K562 (cell line): ENCODE results near the gene NACC1. TPM values are rescaled to one million over a fixed set of nuclear protein-coding genes. Genes with fewer than 3 reads are reported as not detected.

ENCODE experiments used
- BRD9 ChIP-seq: fragments of 450-650 bp; IDR thresholded peaks from 2 replicates; pipeline ENCODE4 v1.6.1; 2018; ENCODE audit warnings: low read depth; ENCODE audit not compliant: partially characterized antibody
- C11orf30 ChIP-seq: fragments of 450-650 bp; IDR thresholded peaks from 2 replicates; pipeline ENCODE4 v1.6.1; 2016; ENCODE audit warnings: low read depth, mild to moderate bottlenecking
- CBX2 ChIP-seq: fragments of 200-600 bp; sonication (generic); IDR thresholded peaks from one replicate; pipeline ENCODE4 v1.6.1; 2012; ENCODE audit warnings: mild to moderate bottlenecking, low read length, inconsistent platforms; ENCODE audit not compliant: insufficient read depth, poor library complexity, severe bottlenecking
- CREB3 ChIP-seq: fragments of 450-650 bp; conservative IDR thresholded peaks from 2 replicates; pipeline ENCODE4 v1.6.1; 2016; ENCODE audit warnings: missing genetic modification characterization, low read depth, mild to moderate bottlenecking, missing compliant biosample characterization, moderate library complexity
- ETV6 ChIP-seq, 3 experiments: fragments of 150-350 bp in 1 of 3; sonication (generic) in 1 of 3; formaldehyde crosslinking in 1 of 3; IDR thresholded peaks; 2 replicates each; pipeline versions ENCODE4 v1.6.1 to v1.8.0; 2014 to 2022; ENCODE audit warnings: borderline replicate concordance in 2 of 3, low read depth in 2 of 3, antibody characterized with exemption in 1 of 3, low read length in 1 of 3, mild to moderate bottlenecking in 1 of 3, missing genetic modification reagents in 1 of 3
- HMBOX1 ChIP-seq: sonication (generic); IDR thresholded peaks from 2 replicates; pipeline ENCODE4 v1.6.1; 2016
- HMG20B ChIP-seq: fragments of 250-450 bp; sonication (Bioruptor Pico); IDR thresholded peaks from 2 replicates; pipeline ENCODE4 v1.5.0; 2021; ENCODE audit warnings: mild to moderate bottlenecking
- MECOM ChIP-seq: fragments of 250-450 bp; sonication (Bioruptor Pico); IDR thresholded peaks from 2 replicates; pipeline ENCODE4 v1.8.0; 2022; ENCODE audit warnings: inconsistent platforms
- PML ChIP-seq: IDR thresholded peaks from 2 replicates; pipeline ENCODE4 v1.6.1; 2012; ENCODE audit warnings: low read length, inconsistent platforms
- REST ChIP-seq, 2 experiments: fragments of 450-650 bp; formaldehyde crosslinking in 1 of 2; IDR thresholded peaks; 2 replicates each; pipeline versions ENCODE4 v1.4.0 to v1.6.1; 2014 to 2020; ENCODE audit warnings: mild to moderate bottlenecking in 2 of 2, borderline replicate concordance in 1 of 2, low read depth in 1 of 2
- SREBF2 ChIP-seq: sonication (generic); formaldehyde crosslinking; IDR thresholded peaks from 2 replicates; pipeline ENCODE4 v1.4.0; 2020; ENCODE audit warnings: mild to moderate bottlenecking, missing genetic modification reagents
- TAF15 ChIP-seq: fragments of 200-400 bp; formaldehyde crosslinking; IDR thresholded peaks from 2 replicates; pipeline ENCODE4 v1.6.1; 2017; ENCODE audit warnings: mild to moderate bottlenecking, low read depth, low read length, moderate library complexity
- ZEB2 ChIP-seq: fragments of 450-650 bp; IDR thresholded peaks from 2 replicates; pipeline ENCODE4 v1.6.1; 2016
- ZNF140 ChIP-seq: fragments of 250-450 bp; sonication (Bioruptor Pico); IDR thresholded peaks from 2 replicates; pipeline ENCODE4 v1.8.0; 2021; ENCODE audit warnings: moderate library complexity, mild to moderate bottlenecking, inconsistent platforms
- ZNF431 ChIP-seq: sonication (generic); formaldehyde crosslinking; IDR thresholded peaks from 2 replicates; pipeline ENCODE4 v1.8.0; 2022; ENCODE audit warnings: mild to moderate bottlenecking, missing genetic modification reagents
- ZNF699 ChIP-seq: fragments of 250-450 bp; sonication (Bioruptor Pico); IDR thresholded peaks from 2 replicates; pipeline ENCODE4 v1.8.0; 2021; ENCODE audit warnings: mild to moderate bottlenecking, moderate library complexity; ENCODE audit not compliant: insufficient replicate concordance
- polyA plus RNA-seq, 8 experiments: library from polyadenylated mRNA; depleted of rRNA in 4 of 8; stranded (reverse) in 5 of 8; unstranded in 3 of 8; fragments of >200 nt; fragmentation: Nextera tagmentation in 2 of 8; fragmentation: Illumina TruSeq in 1 of 8; extraction: Ambion mirVana in 2 of 8; extraction: Trizol in 1 of 8; gene quantifications; 2 replicates each; pipeline versions ENCODE4 v1.2.1 to v1.2.3, GENCODE V29; 2011 to 2014; ENCODE audit warnings: inconsistent platforms in 1 of 8, missing spikeins in 1 of 8
- total RNA-seq, 7 experiments: library from RNA; depleted of rRNA in 6 of 7; stranded (reverse); fragments of >200 nt in 6 of 7; fragmentation: Illumina TruSeq in 2 of 7; extraction: Trizol in 2 of 7; gene quantifications; 2 replicates each; pipeline versions ENCODE4 v1.2.1 to v1.2.3, GENCODE V29; 2011 to 2021; ENCODE audit warnings: low replicate concordance in 1 of 7

Gene NACC1
- total and polyA plus RNA-seq, 9 of the 15 experiments (the other 6 are each of a cell fraction or from before 2014, with no cell fraction given), result 0.04 to 96.6 (median 25.8) TPM

- TF ChIP-seq ZNF699 (CRISPR knock-in tag) (no peak), SREBF2 (CRISPR knock-in tag) (no peak), C11orf30 (no peak), BRD9 (no peak), ZNF140 (CRISPR knock-in tag) (no peak), PML (no peak), ZNF431 (CRISPR knock-in tag) (no peak), MECOM (0 out of 2 replicates have a peak, but pooled peaks have one; percentile 1), ZEB2 (no peak), HMBOX1 (no peak), REST (IDR thresholded peaks at IDR 0.05; ENCODE audit: borderline replicate concordance) (peak; percentile 20; the same call in 1 of the 2 replicates), REST (CRISPR knock-in tag; IDR thresholded peaks at IDR 0.05; ENCODE audit: low read depth) (0 out of 2 replicates have a peak, but pooled peaks have one; percentile 44), CBX2 (no peak), HMG20B (no peak), ETV6 (IDR thresholded peaks at IDR 0.05; ENCODE audit: borderline replicate concordance in 1 of 2, low read depth in 2 of 2, low read length in 1 of 2) (no peak), ETV6 (CRISPR knock-in tag; IDR thresholded peaks at IDR 0.05; ENCODE audit: borderline replicate concordance) (no peak), CREB3 (tag) (0 out of 2 replicates have a peak, but pooled peaks have one; percentile 23), TAF15 (no peak)
These were observed 44.9 kb downstream of the NACC1 start (continued) for GRCh38 chr19:13162724-13163608.
